HL-60/S4 treated with retinoic acid at 250 ng/mL for 4 days and 3 days (cell line): ENCODE results near the gene HOXC4.
"Not testable (repeated sequence)": the region's sequence is repeated elsewhere in the genome, so short reads cannot be mapped to it uniquely, and the experiment has no call there.

Experiments used
- in situ Hi-C: fragments of 300-500 bp; cut with MboI; formaldehyde crosslinking; loops from 2 replicates; pipeline ENCODE4 v1.7.0; 2022; ENCODE audit warnings: low sequenced_read_pairs

Gene HOXC4

GRCh38 chr12:54053003-54053750 lies 458 bp upstream of the HOXC4 start:
- in situ Hi-C loops = no loop called here

GRCh38 chr12:54054742-54055194 lies 1.1 kb downstream of the HOXC4 start:
- in situ Hi-C loops = no loop called here

- in situ Hi-C loops = no loop called here
Measured at GRCh38 chr12:54055552-54055951, 1.9 kb downstream of the HOXC4 start.

GRCh38 chr12:54056110-54056509 lies 2.5 kb downstream of the HOXC4 start:
- in situ Hi-C loops = no loop called here

GRCh38 chr12:54058128-54058768 lies 4.6 kb downstream of the HOXC4 start:
- in situ Hi-C loops = no loop called here

GRCh38 chr12:54059668-54060067 lies 6.0 kb downstream of the HOXC4 start:
- in situ Hi-C loops = no loop called here

- in situ Hi-C loops = no loop called here
Measured at GRCh38 chr12:54060174-54060974, 6.7 kb downstream of the HOXC4 start.

- in situ Hi-C loops = no loop called here
Measured at GRCh38 chr12:54060975-54061778, 7.5 kb downstream of the HOXC4 start.

GRCh38 chr12:54065677-54066076 lies 12.0 kb downstream of the HOXC4 start:
- in situ Hi-C loops = no loop called here

GRCh38 chr12:54066408-54066807 lies 12.8 kb downstream of the HOXC4 start:
- in situ Hi-C loops = no loop called here

GRCh38 chr12:54068418-54069070 lies 14.9 kb downstream of the HOXC4 start:
- in situ Hi-C loops = no loop called here

- in situ Hi-C loops = no loop called here
Measured at GRCh38 chr12:54071942-54072341, 18.3 kb downstream of the HOXC4 start.

- in situ Hi-C loops = no loop called here
Measured at GRCh38 chr12:54074308-54074707, 20.7 kb downstream of the HOXC4 start.

- in situ Hi-C loops = no loop called here
Measured at GRCh38 chr12:54075409-54075808, 21.8 kb downstream of the HOXC4 start.

- in situ Hi-C loops = no loop called here
Measured at GRCh38 chr12:54075974-54076373, 22.3 kb downstream of the HOXC4 start.

GRCh38 chr12:54077843-54078242 lies 24.2 kb downstream of the HOXC4 start:
- in situ Hi-C loops = not testable (repeated sequence)

GRCh38 chr12:54079115-54079514 lies 25.5 kb downstream of the HOXC4 start:
- in situ Hi-C loops = not testable (repeated sequence)

- in situ Hi-C loops = not testable (repeated sequence)
Measured at GRCh38 chr12:54080008-54080924, 26.6 kb downstream of the HOXC4 start.

GRCh38 chr12:54081053-54081514 lies 27.4 kb downstream of the HOXC4 start:
- in situ Hi-C loops = not testable (repeated sequence)
